ENCODE results near the gene SPAG5.

DNA sequence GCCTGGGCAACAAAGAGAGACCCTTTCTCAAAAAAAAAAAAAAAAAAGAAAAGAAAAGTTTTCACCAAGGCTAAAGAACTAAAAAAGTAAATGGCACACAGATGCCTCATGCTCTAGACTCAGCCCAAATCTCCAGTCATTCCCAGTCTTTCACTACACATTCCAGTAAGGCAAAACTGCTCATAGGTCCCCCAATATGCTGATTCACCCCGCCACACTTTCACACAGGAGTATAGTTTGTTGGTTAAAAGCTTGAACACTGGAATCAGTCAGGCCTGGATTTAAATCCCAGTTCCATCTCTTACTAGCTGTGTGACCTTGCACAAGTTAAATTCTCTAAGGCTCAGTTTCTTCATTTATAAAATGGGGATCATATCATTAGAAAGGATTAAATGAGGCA is 29.4 kb downstream of the SPAG5 start:
- TF ChIP-seq POLR2A (IDR thresholded peaks at IDR 0.05) = no peak
- TF ChIP-seq, protein P1, sequence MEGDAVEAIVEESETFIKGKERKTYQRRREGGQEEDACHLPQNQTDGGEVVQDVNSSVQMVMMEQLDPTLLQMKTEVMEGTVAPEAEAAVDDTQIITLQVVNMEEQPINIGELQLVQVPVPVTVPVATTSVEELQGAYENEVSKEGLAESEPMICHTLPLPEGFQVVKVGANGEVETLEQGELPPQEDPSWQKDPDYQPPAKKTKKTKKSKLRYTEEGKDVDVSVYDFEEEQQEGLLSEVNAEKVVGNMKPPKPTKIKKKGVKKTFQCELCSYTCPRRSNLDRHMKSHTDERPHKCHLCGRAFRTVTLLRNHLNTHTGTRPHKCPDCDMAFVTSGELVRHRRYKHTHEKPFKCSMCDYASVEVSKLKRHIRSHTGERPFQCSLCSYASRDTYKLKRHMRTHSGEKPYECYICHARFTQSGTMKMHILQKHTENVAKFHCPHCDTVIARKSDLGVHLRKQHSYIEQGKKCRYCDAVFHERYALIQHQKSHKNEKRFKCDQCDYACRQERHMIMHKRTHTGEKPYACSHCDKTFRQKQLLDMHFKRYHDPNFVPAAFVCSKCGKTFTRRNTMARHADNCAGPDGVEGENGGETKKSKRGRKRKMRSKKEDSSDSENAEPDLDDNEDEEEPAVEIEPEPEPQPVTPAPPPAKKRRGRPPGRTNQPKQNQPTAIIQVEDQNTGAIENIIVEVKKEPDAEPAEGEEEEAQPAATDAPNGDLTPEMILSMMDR (IDR thresholded peaks at IDR 0.05) = no peak
